ENCODE measurements around the gene ADAMTS17.

ADAMTS17 gene

GRCh38 chr15:100200287-100200880, 141.4 kb downstream of the ADAMTS17 start:
- TF ChIP-seq EZH2phosphoT487 (IDR thresholded peaks at IDR 0.05; ENCODE audit: borderline replicate concordance, low read length) (no peak), CTCF (IDR thresholded peaks at IDR 0.05; ENCODE audit: low read depth, low read length, poor library complexity, severe bottlenecking) (no peak)
- Histone ChIP-seq H3K4me2 (ENCODE audit: low read length) (no peak overlapping the region), H3K36me3 (ENCODE audit: control insufficient read depth, low read length) (no peaks in the 10 kb centered on the region), H3K9me2 (replicated peaks; ENCODE audit: control insufficient read depth, low read length) (no peaks in the 10 kb centered on the region), H3F3A (ENCODE audit: control insufficient read depth, insufficient read depth) (no peaks in the 10 kb centered on the region), H3K9me3 (ENCODE audit: control insufficient read depth, insufficient read depth, low read length) (no peaks in the 10 kb centered on the region), H3K27me3 (ENCODE audit: control insufficient read depth, low read length) (no peaks in the 10 kb centered on the region), H3K4me1 (ENCODE audit: control insufficient read depth, low read length) (peaks cover 4% of the 10 kb centered on the region; the same call in 1 of the 2 replicates), H3K27ac (ENCODE audit: low read depth, low read length) (no peak overlapping the region), H4K20me1 (ENCODE audit: control insufficient read depth, insufficient read depth, low read depth, low read length) (no peaks in the 10 kb centered on the region), H3K4me3 (ENCODE audit: low read length) (no peak overlapping the region), H3K79me2 (ENCODE audit: control insufficient read depth, low read length) (no peaks in the 10 kb centered on the region)

GRCh38 chr15:100199711-100200286, 142.0 kb downstream of the ADAMTS17 start:
- H3K79me2 ChIP-seq (ENCODE audit: control insufficient read depth, low read length): no peaks in the 10 kb centered on the region
- no peaks in the 10 kb centered on the region for H4K20me1 ChIP-seq (ENCODE audit: control insufficient read depth, insufficient read depth, low read depth, low read length)
- TF ChIP-seq CTCF (IDR thresholded peaks at IDR 0.05; ENCODE audit: low read depth, low read length, poor library complexity, severe bottlenecking): no peak
- TF ChIP-seq EZH2phosphoT487 (IDR thresholded peaks at IDR 0.05; ENCODE audit: borderline replicate concordance, low read length): no peak
- H3K4me2 ChIP-seq (ENCODE audit: low read length): no peak overlapping the region
- no peaks in the 10 kb centered on the region for H3K36me3 ChIP-seq (ENCODE audit: control insufficient read depth, low read length)
- H3K9me3 ChIP-seq (ENCODE audit: control insufficient read depth, insufficient read depth, low read length): no peaks in the 10 kb centered on the region
- no peak overlapping the region for H3K4me3 ChIP-seq (ENCODE audit: low read length)
- no peak overlapping the region for H3K27ac ChIP-seq (ENCODE audit: low read depth, low read length)
- no peaks in the 10 kb centered on the region for H3K27me3 ChIP-seq (ENCODE audit: control insufficient read depth, low read length)
- H3K4me1 ChIP-seq (ENCODE audit: control insufficient read depth, low read length): peaks cover 4% of the 10 kb centered on the region; the same call in 1 of the 2 replicates
- H3F3A ChIP-seq (ENCODE audit: control insufficient read depth, insufficient read depth): no peaks in the 10 kb centered on the region
- H3K9me2 ChIP-seq (replicated peaks; ENCODE audit: control insufficient read depth, low read length): no peaks in the 10 kb centered on the region

GRCh38 chr15:100198442-100198841, 143.3 kb downstream of the ADAMTS17 start:
- Histone ChIP-seq H3F3A (ENCODE audit: control insufficient read depth, insufficient read depth) (no peaks in the 10 kb centered on the region), H3K27me3 (ENCODE audit: control insufficient read depth, low read length) (no peaks in the 10 kb centered on the region), H4K20me1 (ENCODE audit: control insufficient read depth, insufficient read depth, low read depth, low read length) (no peaks in the 10 kb centered on the region), H3K4me3 (ENCODE audit: low read length) (no peak overlapping the region), H3K9me2 (replicated peaks; ENCODE audit: control insufficient read depth, low read length) (no peaks in the 10 kb centered on the region), H3K27ac (ENCODE audit: low read depth, low read length) (no peak overlapping the region), H3K36me3 (ENCODE audit: control insufficient read depth, low read length) (no peaks in the 10 kb centered on the region), H3K9me3 (ENCODE audit: control insufficient read depth, insufficient read depth, low read length) (no peaks in the 10 kb centered on the region), H3K4me2 (ENCODE audit: low read length) (no peak overlapping the region), H3K4me1 (ENCODE audit: control insufficient read depth, low read length) (peaks cover 4% of the 10 kb centered on the region; the same call in 1 of the 2 replicates), H3K79me2 (ENCODE audit: control insufficient read depth, low read length) (no peaks in the 10 kb centered on the region)
- no peak for TF ChIP-seq EZH2phosphoT487 (IDR thresholded peaks at IDR 0.05; ENCODE audit: borderline replicate concordance, low read length)
- no peak for TF ChIP-seq CTCF (IDR thresholded peaks at IDR 0.05; ENCODE audit: low read depth, low read length, poor library complexity, severe bottlenecking)

Data from DOHH2 (cell line).